ENCODE data around the gene MOCOS.

MOCOS gene

GRCh38 chr18:36179562-36180355 lies 7.5 kb upstream of the MOCOS start:
- no peak for DNase-seq

- DNase-seq: no peak
Measured at GRCh38 chr18:36181441-36181840, 5.9 kb upstream of the MOCOS start.

GRCh38 chr18:36181898-36182506 lies 5.3 kb upstream of the MOCOS start:
- DNase-seq: no peak

GRCh38 chr18:36183033-36183432 lies 4.3 kb upstream of the MOCOS start:
- no peak for DNase-seq

- no peak for DNase-seq
Measured at GRCh38 chr18:36183987-36184386, 3.3 kb upstream of the MOCOS start.

GRCh38 chr18:36185157-36185556 lies 2.1 kb upstream of the MOCOS start:
- DNase-seq: no peak

GRCh38 chr18:36185901-36186460 lies 1.3 kb upstream of the MOCOS start:
- DNase-seq: no peak

GRCh38 chr18:36186461-36187192 lies 670 bp upstream of the MOCOS start:
- DNase-seq: peak; percentile 60

GRCh38 chr18:36187826-36188721 lies 777 bp downstream of the MOCOS start:
- DNase-seq: peak; percentile 62

GRCh38 chr18:36188916-36189315 lies 1.6 kb downstream of the MOCOS start:
- DNase-seq: no peak

- no peak for DNase-seq
Measured at GRCh38 chr18:36189486-36189885, 2.2 kb downstream of the MOCOS start.

- no peak for DNase-seq
Measured at GRCh38 chr18:36191286-36191685, 4.0 kb downstream of the MOCOS start.

GRCh38 chr18:36191711-36192110 lies 4.4 kb downstream of the MOCOS start:
- DNase-seq: no peak

GRCh38 chr18:36194600-36195315 lies 7.5 kb downstream of the MOCOS start:
- DNase-seq: no peak

- DNase-seq: no peak
Measured at GRCh38 chr18:36195427-36196122, 8.3 kb downstream of the MOCOS start.

- no peak for DNase-seq
Measured at GRCh38 chr18:36196238-36196995, 9.1 kb downstream of the MOCOS start.

GRCh38 chr18:36197511-36198166 lies 10.3 kb downstream of the MOCOS start:
- no peak for DNase-seq

GRCh38 chr18:36199691-36200295 lies 12.5 kb downstream of the MOCOS start:
- no peak for DNase-seq

- no peak for DNase-seq
Measured at GRCh38 chr18:36200354-36200771, 13.1 kb downstream of the MOCOS start.

Measured in activated CD8-positive, alpha-beta memory T cell treated with anti-CD3 and anti-CD28 coated beads for 24 hours (primary cell).